Suppressor macrophage treated with lipopolysaccharide for 1 hour (primary cell): ENCODE data around the gene MLLT6.

ENCODE experiments used
- DNase-seq, 3 donors: peaks; one replicate each; pipeline ENCODE4 v3.0.0-alpha.2; 2020 to 2022

Gene MLLT6

DNA sequence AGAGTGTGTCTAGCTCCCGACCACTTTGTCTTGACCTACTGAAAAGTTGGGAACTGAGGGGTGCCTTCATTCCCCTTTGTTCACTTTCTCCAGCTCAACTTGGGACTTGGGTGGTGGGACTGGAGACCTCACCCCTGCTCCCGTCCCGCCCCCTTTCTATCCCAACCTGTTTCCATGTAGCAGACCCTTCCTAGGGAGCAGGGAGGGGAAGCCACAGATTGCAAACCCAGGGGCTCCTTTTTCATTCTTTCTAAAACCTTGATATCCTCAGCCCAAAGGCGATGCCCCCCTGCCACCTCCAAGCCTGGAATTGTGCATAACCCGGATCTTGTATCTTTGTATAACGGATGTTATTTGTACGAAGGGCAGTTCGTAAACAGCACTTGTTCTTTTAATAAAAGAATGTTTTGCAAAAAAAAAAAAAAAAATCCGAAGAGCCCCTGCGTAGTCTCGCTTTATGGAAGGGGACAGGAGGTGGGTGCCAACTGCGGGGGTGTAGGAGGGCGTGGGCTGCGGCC, 24.4 kb downstream of the MLLT6 start:
- DNase-seq = no peak

DNA sequence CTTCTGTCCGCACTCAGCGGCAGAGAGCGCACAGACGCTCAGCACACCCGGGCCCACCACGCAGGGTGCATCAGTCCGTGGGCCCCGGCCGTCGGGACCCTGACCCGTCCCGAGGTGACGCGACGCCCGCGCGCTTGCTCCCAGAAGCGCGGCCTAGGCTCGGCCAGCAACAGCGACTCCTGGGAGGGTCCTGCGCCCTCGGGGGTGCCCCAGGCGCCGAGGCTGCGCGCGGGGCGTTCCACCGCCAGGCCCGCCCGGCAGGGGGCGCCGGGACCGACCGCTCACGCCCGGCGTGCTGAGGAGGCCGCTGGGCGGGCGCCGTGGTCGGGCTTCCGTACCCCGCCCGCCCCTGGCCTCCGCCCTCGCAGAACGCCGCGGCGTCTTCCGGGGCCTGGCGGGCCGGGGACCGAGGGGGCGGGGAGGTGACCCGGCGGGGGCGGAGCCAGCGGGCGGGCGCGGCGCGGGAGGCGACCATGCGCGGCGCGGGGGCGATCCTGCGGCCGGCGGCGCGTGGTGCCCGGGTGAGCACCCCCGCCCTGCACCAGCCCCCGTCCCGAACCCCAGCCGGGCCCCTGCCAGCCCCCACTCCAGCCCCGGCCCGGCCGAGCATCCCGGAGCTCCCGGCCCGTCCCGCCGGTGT, 24.9 kb downstream of the MLLT6 start, which contains the start of gene CISD3:
TSS of gene CISD3 (plus strand) at position 456 of the 640 bp plus-strand sequence. CDS start at position 474, 18 bp downstream.
- DNase-seq = peak; percentile 91 to 97 (median 95)

DNA sequence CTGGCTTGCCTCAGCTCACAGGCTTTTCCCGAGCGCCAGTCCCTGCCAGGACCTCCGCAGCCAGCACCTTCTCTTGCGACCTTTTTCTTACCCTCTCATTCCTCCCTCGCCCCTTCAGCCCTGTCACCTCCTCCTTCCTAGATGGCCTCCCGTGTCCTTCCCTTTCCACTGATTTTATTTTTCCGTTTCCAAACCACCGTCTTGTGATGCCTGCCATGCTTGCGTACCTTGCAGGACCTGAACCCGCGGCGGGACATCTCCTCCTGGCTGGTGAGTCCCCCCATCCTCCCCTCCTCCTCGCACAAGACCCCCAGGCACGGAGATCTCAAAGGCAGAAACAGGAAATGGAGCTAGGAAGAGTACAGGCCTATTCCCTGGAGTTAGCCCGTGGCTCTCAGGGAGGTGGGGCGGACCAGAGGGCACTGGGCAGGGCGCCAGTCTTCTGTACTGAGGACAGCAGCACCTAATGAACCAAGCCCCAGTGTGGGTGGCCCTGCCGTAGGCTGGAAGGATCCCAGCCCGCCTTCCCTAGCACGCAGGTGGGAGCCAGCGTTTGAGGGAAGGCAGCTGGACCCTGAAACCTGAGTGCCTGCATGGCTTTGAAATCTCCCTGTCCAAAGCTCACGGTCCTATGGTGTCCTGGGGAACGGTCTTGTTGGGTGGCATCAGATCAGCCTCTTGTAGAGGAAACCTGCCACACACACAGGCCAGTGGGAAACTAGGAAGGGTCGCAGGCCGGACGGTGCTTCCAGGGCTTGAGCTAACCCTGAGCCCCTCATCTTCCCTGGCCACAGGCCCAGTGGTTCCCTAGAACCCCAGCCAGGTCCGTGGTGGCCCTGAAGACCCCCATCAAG, 25.7 kb downstream of the MLLT6 start:
- peak in 1 of 3 donors; percentile 36 for DNase-seq

DNA sequence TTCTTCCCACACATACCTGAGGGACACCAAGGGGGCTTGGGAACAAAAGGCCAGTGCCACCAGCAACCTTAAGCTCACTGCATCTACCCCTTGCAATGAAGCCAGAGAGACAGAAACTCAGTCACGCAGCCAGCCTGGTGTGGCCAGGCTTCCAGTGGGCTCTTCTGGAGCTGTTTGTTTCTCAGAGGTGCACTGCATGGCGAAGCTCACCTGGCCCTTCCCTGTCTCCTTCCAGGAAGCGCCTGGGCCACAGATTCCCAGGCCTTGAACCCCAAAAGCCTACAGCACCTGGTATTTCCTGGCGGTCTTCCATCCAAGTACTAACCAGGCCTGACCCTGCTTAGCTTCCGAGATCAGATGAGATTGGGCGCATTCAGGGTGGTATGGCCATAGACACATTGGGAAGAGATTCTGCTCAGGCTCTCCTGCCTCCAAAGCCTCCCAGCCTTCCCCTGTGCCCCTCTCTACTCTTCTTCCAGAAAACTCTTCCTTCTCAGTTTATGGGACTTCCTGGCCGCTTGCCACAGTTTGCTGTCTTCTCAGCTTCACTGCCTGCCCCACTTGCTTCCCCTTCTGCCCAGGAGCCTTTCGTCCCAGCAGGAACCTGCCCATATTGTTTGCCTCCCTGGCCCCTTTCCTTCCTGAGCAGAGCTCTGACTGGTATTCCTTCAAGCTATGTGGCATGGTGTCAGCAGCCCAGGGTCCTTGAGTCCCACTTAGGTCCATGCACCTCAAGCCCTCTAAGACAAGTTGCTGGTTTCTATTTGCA, 26.6 kb downstream of the MLLT6 start:
- DNase-seq = peak in 2 of 3 donors; percentile 43 to 53

DNA sequence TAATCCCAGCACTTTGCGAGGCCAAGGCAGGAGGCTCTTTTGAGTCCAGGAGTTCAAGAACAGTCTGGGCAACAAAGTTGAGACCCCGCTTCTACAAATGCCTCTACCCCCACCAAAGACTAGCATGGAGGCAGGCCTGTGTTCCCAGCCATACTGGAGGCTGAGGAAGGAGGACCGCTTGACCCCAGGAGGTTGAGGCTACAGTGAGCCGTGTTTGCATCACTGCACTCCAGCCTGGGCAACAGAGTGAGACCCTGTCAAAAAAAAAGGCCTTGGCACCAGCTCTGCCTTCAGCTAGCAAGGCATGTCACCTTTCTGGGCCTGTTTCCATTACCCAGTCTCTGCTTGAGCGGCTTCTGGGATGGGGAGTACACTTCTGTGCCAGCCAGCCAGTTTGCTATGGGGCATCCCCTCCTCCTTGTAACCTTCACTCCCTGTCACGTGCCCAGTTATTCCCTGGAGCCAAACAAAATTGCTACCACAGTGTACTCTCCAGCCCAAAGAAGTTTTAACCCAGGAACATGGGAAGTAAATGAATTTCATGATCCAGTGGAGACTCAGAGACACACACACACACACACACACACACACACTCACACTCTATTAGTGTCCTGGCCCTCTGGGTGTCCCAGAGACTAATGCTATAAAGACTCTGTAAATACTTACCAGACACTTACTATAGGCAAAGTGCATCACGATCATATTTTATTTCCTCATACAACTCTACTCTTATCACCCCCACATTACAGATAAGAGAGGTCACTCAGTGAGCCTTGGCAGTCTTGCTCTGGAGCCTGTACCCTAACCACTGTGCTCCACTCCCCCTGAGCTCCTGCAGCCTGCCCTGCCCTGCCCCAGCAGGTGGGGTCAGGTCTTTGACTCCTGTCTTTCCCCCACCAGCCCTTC, 27.6 kb downstream of the MLLT6 start:
- no peak for DNase-seq

DNA sequence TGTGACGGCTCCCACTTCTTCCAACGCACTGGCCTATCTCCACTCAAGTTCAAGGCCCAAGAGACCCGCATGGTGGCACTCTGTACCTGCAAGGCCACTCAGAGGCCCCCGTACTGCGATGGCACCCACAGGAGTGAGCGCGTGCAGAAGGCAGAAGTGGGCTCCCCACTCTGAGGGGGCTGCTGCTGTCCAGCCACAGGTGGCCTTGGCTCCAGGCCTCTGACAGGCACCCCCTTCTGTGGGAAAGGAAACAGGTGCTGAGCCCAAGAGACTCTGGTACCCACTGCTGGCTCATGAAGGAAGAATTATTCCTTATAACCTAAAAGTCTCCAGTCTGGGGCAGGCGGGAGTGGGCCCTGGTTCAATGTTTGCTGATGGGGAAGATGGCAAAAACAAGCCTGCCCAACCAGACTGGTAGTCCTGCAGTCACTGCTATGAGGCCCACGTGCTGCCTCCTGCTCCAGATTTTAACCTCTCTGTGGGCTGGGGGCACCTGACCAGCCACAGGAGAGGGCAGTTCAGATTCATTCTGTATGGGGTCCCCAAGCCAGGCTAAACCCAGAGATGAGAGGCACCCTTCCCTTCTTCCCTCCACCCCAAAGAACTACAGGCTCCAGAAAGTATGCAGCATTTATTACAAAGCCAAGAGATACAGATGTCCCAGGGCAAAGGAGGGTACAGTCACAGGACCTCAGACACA, 28.4 kb downstream of the MLLT6 start:
- DNase-seq = no peak

DNA sequence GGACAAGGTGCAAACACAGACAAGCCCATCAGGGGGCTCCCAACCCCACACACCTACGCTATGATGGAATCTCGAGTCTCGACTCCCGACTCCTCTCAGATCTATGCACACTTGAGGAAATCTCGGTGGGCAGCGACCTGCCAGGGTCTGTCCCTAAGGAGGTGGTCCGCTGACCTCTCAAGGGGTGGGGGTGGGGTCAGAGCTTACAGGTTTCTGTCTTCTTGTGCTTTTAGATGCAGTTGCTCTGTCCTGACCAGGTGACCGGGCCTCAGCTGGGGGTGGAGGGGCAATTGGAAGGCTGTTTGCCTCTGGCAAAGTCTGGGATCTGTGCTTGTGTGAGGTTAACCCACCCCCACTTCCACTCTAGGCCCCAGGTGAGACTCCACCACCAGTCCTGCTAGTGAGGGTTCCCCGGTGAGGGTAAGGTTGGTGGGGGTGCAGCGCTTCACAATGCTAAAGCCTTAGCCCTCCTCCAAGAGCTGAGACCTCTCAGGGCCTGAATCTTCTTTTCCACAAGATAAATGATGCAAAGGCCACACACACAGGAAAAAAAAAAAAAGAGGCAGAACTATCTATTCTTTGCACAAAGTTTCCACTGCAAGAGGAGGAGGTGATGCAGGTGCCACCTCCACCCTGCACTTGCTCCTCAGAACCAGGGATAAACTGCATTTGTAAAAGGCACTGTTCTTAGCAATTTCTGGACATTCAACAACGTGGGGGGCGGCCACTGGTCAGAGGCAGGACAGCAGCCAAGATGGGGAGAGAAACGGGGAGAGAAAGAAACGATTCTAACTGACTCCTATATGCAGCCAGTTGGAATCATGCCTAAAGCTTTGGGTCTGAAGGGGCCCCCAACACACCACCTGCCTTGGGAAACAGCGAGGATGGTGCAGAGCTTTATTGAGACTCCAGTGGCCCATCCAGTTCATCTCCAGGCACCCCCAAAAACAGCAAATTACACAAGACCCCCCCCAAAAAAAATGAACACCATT, 29.2 kb downstream of the MLLT6 start:
- no peak for DNase-seq

DNA sequence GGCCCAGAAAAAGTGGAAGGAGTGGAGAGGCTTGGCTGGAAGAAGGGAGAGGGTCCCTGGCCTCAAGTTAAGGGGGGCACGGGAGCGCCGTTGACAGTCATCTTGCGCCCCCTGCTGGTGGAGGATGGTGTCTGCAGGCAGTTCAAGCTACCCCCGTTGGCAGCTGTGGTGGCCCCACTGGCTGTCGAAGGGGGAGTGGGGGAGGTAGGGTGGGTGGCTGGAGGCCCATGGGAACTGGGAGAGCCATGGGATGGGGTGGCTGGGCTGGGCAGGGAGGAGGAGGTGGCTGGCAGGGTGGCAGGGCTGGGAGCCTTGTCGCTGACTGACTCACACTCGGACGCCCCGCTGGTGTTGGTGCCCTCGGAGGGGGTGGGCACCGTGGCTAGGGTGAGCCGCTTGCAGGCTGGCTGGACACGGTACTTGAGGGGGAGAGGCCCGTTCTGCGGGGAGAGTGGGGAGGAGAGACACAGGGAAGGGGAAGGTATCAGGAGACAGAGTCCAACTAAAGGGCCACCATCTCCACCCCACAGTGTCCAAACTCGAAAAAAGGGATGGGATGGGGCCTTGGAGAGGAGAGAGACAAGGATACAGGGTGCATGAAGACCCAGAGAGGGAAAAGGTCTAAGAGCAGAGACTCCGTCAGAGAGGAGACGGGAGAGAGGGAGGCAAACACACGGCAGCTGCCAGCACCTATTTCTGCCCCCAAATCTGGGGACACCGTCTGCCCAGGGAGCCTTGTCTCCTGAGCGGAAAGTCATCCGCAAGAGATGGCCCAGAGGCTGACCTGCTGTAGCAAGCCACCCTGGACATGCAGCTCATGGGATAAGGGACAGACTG, 30.3 kb downstream of the MLLT6 start:
- peak; percentile 46 to 77 (median 69) for DNase-seq

DNA sequence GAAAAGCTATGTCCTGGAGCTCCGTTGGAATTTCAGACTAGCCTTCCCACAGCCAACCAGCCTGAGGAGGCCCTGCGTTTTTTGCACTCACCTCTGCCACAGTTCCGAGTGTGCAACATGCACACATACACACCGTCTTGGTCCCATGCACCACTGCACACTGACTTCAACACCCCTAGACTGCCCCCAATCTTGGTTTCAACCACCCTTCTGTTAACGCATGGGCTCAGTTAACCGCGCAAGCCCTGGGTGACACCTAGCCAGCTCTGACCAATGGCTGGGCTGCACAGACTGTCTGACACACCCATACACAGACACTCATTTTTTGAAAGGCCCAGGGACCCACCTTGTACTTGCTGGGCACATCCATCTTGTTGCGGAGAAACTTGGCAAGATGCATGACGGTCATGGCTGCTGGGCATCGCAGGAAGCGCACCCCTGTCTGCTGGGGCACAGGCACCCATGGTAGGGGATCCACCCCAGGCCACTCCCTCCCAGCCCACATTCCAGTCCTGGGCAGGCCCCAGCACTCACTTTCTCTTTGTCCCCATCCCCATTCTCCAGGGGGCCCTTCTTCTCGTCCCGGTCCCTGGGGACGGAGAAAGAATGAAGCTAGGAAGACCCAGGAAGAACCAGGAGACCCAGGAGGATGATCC, 33.1 kb downstream of the MLLT6 start:
- no peak for DNase-seq

DNA sequence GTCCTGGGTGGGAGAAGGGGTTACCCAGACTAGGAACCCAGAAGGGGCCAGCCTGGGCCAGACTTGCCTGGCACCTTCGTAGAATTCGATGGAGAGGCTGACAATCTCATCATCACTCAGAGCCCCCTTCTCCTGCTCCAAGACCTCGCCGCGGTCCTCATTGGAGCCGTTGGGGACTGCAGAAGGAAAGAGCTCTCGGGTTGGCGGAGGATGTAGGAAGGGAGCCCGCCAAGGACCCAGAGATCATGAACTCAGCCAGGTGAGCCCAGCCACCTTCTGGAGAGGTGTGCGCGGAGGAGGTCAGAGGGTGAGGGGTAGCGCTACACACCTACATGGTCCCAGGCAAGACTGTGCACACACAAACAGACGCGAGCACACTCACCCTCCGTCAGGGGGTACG, 33.6 kb downstream of the MLLT6 start:
- no peak for DNase-seq

DNA sequence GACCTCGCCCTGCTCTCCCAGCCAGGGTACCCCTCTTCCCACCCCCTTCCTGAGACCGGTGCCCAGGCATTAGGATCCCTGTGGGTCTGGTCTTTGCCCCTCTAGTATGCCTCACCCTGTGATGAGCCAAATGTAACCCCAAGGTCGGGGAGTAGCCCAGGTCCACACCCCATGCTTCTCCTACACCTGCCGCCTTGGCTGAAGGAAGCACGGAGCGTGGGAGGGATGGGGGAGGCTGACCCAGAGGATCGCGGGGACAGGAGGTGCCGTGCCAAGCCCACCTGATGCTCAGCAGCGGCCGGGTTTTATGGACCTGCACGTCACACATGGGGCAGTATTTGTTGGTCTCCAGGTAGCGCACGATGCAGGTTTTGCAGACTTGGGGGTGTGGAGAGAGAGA, 34.2 kb downstream of the MLLT6 start:
- DNase-seq = no peak

DNA sequence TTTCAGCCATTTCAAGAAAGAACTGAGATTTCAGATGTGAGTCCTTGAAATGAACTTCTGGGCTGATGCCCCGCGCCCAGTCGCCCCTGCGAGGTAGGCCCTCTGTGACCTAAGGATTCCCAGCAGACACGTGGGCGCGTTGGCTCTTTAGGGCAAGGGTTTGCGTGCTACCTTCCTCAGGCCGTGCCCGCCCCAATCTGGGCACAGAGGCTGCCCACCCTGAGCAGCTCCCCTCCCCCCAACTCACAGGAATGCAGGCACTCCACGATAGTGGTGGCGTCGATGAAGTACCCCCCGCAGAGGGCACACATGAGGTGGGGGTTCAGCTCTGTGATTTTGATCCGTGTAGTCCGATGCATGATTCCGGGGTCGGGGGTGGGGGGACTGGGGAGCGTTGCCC, 35.0 kb downstream of the MLLT6 start:
- no peak for DNase-seq

DNA sequence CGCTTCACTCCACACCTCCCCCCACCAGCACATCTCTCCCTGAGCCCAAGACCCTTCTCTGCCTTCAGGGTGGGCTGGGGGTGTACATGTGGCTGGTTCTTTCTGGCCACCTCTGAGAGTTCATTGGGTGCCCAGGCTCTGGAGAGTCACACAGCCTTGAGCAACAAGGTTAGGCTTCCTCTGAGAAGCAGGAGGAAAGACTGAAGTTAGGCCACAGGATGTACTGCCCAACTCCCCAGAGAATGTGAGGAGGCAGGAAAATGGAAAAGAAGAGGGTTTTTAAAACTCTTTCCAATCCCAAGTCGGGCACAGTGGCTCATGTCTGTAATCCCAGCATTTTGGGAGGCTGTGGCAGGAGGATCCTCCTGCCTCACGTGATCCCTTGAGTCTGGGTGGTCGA, 35.7 kb downstream of the MLLT6 start:
- no peak for DNase-seq

DNA sequence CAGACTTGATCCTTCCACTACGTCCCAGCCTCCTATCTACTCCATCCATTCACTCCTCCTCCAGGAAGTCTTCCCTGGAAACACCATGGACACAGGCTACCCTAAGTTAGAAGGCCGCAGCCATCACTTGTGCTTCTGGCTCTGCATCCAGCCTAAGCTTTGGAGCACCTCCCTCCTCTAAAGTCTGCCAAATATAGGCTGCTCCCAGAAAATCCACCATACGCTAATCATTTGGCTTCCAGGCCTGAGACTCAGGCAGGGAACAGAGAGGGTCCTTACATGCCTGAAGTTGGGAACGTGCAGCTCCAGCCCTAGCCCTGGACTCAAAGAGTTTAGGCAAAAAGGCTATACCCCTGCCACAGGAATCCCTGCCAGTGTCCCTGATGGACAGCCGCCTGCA, 36.4 kb downstream of the MLLT6 start:
- DNase-seq = no peak

DNA sequence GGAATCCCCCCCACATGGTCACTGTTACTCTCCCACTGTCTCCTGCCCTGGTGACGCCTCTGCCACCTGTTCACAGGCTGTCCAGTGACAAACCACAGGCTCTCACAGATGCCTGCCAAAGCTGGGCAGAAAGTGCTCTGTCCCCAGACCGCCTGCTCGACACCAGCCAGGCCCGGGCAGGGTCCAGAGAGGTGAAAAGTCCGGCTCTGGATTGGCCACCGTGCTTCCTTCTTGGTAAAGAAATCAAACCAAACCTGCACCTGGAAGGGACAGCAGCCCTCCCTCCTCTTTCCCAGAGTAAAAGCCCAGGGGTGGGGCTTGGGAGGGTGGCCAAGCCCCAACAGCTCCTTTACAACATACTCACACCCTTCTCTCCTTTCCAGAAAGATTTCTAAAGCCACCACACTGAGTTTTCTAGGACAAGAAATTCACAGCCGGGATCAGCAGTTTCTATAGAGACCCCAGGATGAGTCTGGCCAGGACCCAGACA, 36.9 kb downstream of the MLLT6 start:
- DNase-seq = no peak

DNA sequence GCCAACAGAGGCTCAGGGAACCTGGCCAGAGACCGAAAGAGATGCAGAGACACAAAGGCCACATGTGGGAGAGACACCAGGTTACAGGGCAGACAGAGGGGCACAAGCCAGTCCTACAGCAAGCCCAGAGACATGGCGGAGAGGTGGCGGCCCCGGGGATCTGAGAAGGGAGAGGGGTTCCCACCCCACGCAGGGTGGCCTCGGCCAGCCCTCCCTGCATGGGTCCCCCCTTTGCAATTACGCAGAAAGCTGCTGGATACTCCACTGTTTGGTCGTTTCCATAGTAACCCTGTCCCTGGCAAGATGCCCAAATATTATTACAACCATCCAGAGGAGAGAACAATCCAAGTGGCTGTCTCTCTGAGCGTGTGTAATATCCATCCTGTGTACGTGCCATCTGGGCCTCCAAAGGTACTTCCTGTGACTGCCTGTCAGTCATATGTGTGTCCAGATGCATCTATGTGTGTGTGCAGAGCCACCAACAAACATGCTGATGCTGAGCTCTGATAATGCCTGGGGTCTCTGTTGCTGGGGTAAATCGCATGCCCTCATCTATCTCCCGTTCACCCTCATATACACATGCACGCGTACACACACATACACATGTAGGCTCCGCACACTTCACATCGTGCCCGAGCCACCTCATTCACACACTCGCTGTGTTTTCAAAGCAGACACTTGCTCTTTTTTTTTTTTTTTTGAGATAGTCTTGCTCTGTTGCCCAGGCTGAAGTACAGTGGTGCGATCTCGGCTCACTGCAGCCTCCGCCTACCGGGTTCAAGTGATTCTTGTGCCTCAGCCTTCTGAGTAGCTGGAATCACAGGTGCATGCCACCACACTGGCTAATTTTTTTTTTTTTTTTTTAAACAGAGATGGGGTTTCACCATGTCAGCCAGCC, 37.6 kb downstream of the MLLT6 start:
- peak in 1 of 3 donors; percentile 37 for DNase-seq

DNA sequence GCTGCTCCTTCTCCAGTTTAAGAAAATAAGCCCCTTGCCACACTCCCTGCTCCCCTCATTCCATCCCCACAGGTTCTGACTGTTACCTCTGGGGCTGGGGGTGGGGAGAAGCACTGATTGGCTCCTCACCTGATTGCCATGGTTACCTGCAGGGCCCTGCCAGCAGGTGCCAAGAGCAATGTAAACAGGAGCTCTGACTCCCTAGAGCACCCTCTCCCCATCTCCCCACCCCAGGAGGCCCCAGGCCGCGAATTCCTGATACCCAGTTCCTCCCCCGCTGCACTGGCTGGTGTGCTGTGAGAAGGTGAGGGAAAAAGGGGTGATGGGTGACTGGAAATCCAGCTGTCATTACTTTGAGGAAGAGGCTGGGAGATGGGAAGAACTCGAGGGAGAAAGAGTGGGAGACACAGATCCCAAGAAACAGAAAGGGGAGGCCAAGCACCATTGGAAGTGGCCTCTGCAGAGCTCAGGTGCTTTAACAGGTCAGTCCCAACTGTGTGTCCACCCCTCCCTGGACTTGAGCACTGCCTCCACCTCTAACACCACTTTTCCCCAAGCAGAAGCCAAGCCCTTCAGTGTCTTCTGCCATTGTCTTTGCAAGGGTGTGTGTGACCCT, 38.6 kb downstream of the MLLT6 start:
- no peak for DNase-seq
